H9 (cell line): ENCODE results near the gene DEUP1. TPM values are rescaled to one million over a fixed set of nuclear protein-coding genes. Genes with fewer than 3 reads are reported as not detected.
A peak's percentile ranks its signal among the peaks of the same experiment; 100 is the strongest.

Experiments
- DNase-seq: peaks from one replicate; pipeline ENCODE4 v3.0.0-alpha.2; 2017
- H2AFZ ChIP-seq: one replicate; pipeline ENCODE4 v1.6.1; 2013; ENCODE audit warnings: mild to moderate bottlenecking, low read length, control low read depth, moderate library complexity
- H2AK5ac ChIP-seq: 2 replicates; pipeline ENCODE4 v1.6.1; 2013; ENCODE audit warnings: low read length, control low read depth, mixed read lengths; ENCODE audit not compliant: insufficient read length
- H2BK120ac ChIP-seq: one replicate; pipeline ENCODE4 v1.6.1; 2013; ENCODE audit warnings: low read depth, mild to moderate bottlenecking, low read length, control low read depth, inconsistent platforms; ENCODE audit not compliant: poor library complexity, severe bottlenecking
- H2BK12ac ChIP-seq: 2 replicates; pipeline ENCODE4 v1.6.1; 2013; ENCODE audit warnings: low read length, control low read depth, mixed read lengths, low read depth; ENCODE audit not compliant: insufficient read length
- H2BK15ac ChIP-seq: 2 replicates; pipeline ENCODE4 v1.6.1; 2013; ENCODE audit warnings: low read depth, low read length, control low read depth
- H2BK20ac ChIP-seq: one replicate; pipeline ENCODE4 v1.6.1; 2013; ENCODE audit warnings: low read depth, mild to moderate bottlenecking, low read length, control low read depth, inconsistent platforms; ENCODE audit not compliant: poor library complexity, severe bottlenecking
- H2BK5ac ChIP-seq: 2 replicates; pipeline ENCODE4 v1.6.1; 2013; ENCODE audit warnings: low read length, control low read depth, mixed read lengths; ENCODE audit not compliant: insufficient read length
- H3K14ac ChIP-seq: 2 replicates; pipeline ENCODE4 v1.6.1; 2013; ENCODE audit warnings: low read length, control low read depth; ENCODE audit not compliant: insufficient read depth
- H3K18ac ChIP-seq: 2 replicates; pipeline ENCODE4 v1.6.1; 2013; ENCODE audit warnings: low read depth, mild to moderate bottlenecking, mixed read lengths, low read length, control low read depth; ENCODE audit not compliant: insufficient read length
- H3K23ac ChIP-seq: 2 replicates; pipeline ENCODE4 v1.6.1; 2013; ENCODE audit warnings: low read length, control low read depth, mixed read lengths, low read depth; ENCODE audit not compliant: insufficient read length
- H3K23me2 ChIP-seq: 2 replicates; pipeline ENCODE4 v1.6.1; 2013; ENCODE audit warnings: low read depth, mild to moderate bottlenecking, mixed read lengths, low read length, control low read depth; ENCODE audit not compliant: insufficient read length, poor library complexity, severe bottlenecking
- H3K27ac ChIP-seq: 2 replicates; pipeline ENCODE4 v1.5.1; 2013; ENCODE audit warnings: low read length, control low read depth, mixed read lengths, low read depth; ENCODE audit not compliant: insufficient read length
- H3K27me3 ChIP-seq: 2 replicates; pipeline ENCODE4 v1.6.1; 2013; ENCODE audit warnings: low read length, control low read depth, inconsistent platforms; ENCODE audit not compliant: insufficient read depth
- H3K4ac ChIP-seq: 2 replicates; pipeline ENCODE4 v1.6.1; 2013; ENCODE audit warnings: low read depth, mild to moderate bottlenecking, control low read depth, inconsistent platforms, low read length, moderate library complexity
- H3K4me1 ChIP-seq: 2 replicates; pipeline ENCODE4 v1.6.1; 2013; ENCODE audit warnings: low read length, control low read depth, inconsistent platforms; ENCODE audit not compliant: insufficient read depth
- H3K4me2 ChIP-seq: 2 replicates; pipeline ENCODE4 v1.6.1; 2013; ENCODE audit warnings: low read length, control low read depth, mixed read lengths; ENCODE audit not compliant: insufficient read length, insufficient read depth
- H3K56ac ChIP-seq: 2 replicates; pipeline ENCODE4 v1.6.1; 2013; ENCODE audit warnings: low read depth, mild to moderate bottlenecking, mixed read lengths, low read length, control low read depth; ENCODE audit not compliant: insufficient read length
- H3K79me1 ChIP-seq: 2 replicates; pipeline ENCODE4 v1.6.1; 2013; ENCODE audit warnings: low read depth, mild to moderate bottlenecking, moderate library complexity, low read length, control low read depth, inconsistent platforms; ENCODE audit not compliant: insufficient read depth, poor library complexity, severe bottlenecking
- H3K79me2 ChIP-seq: 2 replicates; pipeline ENCODE4 v1.6.1; 2013; ENCODE audit warnings: low read length, control low read depth, inconsistent platforms; ENCODE audit not compliant: insufficient read depth
- H3K9ac ChIP-seq: 2 replicates; pipeline ENCODE4 v1.6.1; 2013; ENCODE audit warnings: low read length, control low read depth, mixed read lengths; ENCODE audit not compliant: insufficient read length; ENCODE audit errors: extremely low read depth
- H3K9me3 ChIP-seq: one replicate; pipeline ENCODE4 v1.6.1; 2013; ENCODE audit warnings: low read depth, low read length, inconsistent platforms; ENCODE audit not compliant: control insufficient read depth
- H3T11ph ChIP-seq: one replicate; pipeline ENCODE4 v1.6.1; 2013; ENCODE audit warnings: mild to moderate bottlenecking, low read length, control low read depth, inconsistent platforms
- H4K20me1 ChIP-seq: one replicate; pipeline ENCODE4 v1.6.1; 2013; ENCODE audit not compliant: control insufficient read depth, insufficient read length, insufficient read depth
- H4K5ac ChIP-seq: 2 replicates; pipeline ENCODE4 v1.6.1; 2013; ENCODE audit warnings: low read depth, mild to moderate bottlenecking, mixed read lengths, low read length, control low read depth; ENCODE audit not compliant: insufficient read length
- H4K8ac ChIP-seq: replicated peaks from 2 replicates; pipeline ENCODE4 v1.6.1; 2013; ENCODE audit warnings: low read length, control low read depth, mixed read lengths, low read depth; ENCODE audit not compliant: insufficient read length
- H4K91ac ChIP-seq: 2 replicates; pipeline ENCODE4 v1.6.1; 2013; ENCODE audit warnings: low read depth, mild to moderate bottlenecking, moderate library complexity, mixed read lengths, low read length, control low read depth; ENCODE audit not compliant: insufficient read length
- H3K27ac Mint-ChIP-seq, 3 experiments: 2 replicates in 2 of 3; 3 replicates in 1 of 3; pipeline ENCODE4 v1.8.0; 2020 to 2021; ENCODE audit warnings: mixed read lengths in 3 of 3, mild to moderate bottlenecking in 1 of 3, moderate library complexity in 1 of 3
- H3K27me3 Mint-ChIP-seq: 2 replicates; pipeline ENCODE4 v1.8.0; 2021; ENCODE audit warnings: low read depth, mild to moderate bottlenecking, moderate library complexity, mixed read lengths
- H3K36me3 Mint-ChIP-seq, 3 experiments: 2 replicates in 2 of 3; 3 replicates in 1 of 3; pipeline ENCODE4 v1.8.0; 2020 to 2021; ENCODE audit warnings: low read depth in 3 of 3, mixed read lengths in 3 of 3; ENCODE audit not compliant: insufficient read depth in 1 of 3
- H3K4me1 Mint-ChIP-seq, 2 experiments: 2 replicates each; pipeline ENCODE4 v1.8.0; 2020; ENCODE audit warnings: mixed read lengths in 2 of 2
- H3K4me3 Mint-ChIP-seq, 2 experiments: 2 replicates in 1 of 2; 3 replicates in 1 of 2; pipeline ENCODE4 v1.8.0; 2020 to 2021; ENCODE audit warnings: mild to moderate bottlenecking in 2 of 2, mixed read lengths in 2 of 2, moderate library complexity in 1 of 2
- H3K9me3 Mint-ChIP-seq, 2 experiments: 2 replicates in 1 of 2; 3 replicates in 1 of 2; pipeline ENCODE4 v1.8.0; 2020; ENCODE audit warnings: mild to moderate bottlenecking in 2 of 2, mixed read lengths in 2 of 2, moderate library complexity in 1 of 2
- CTCF ChIP-seq: fragments of 200-600 bp; sonication (generic); conservative IDR thresholded peaks from 3 replicates; pipeline ENCODE4 v1.8.0; 2021; ENCODE audit warnings: antibody characterized with exemption, mild to moderate bottlenecking
- WGBS: extraction: QIAGEN DNeasy Blood & Tissue Kit; methylation state at CpG from one replicate; pipeline ENCODE4 v1.1.7; 2013; ENCODE audit warnings: missing lambda C conversion rate, low lambda C conversion rate, mixed read lengths; ENCODE audit not compliant: insufficient read length; ENCODE audit errors: extremely low coverage; 5-methylcytosine and 5-hydroxymethylcytosine counted together
- total RNA-seq: library from RNA; stranded (reverse); gene quantifications from 2 replicates; pipeline ENCODE4 v1.2.1, GENCODE V29; 2021

DEUP1 gene
- total RNA-seq, 1 experiment from 2014 or later = 0.22 TPM

GRCh38 chr11:93393386-93393785, 62.8 kb downstream of the DEUP1 start:
- H2BK120ac ChIP-seq = no peak overlapping the region
- no peak overlapping the region for H2BK12ac ChIP-seq
- no peak overlapping the region for H3T11ph ChIP-seq
- Mint-ChIP-seq H3K4me1 (peaks cover 35 to 39% of the 10 kb centered on the region in 2 experiments), H3K27ac (peak overlapping the region; percentile 45 to 62 (median 50); a peak in 4 of 7 replicates), H3K9me3 (no peaks in the 10 kb centered on the region), H3K27me3 (no peaks in the 10 kb centered on the region), H3K36me3 (no peaks in the 10 kb centered on the region), H3K4me3 (no peak overlapping the region)
- peaks cover 3% of the 10 kb centered on the region; the same call in 1 of the 2 replicates for H3K4me1 ChIP-seq
- H3K79me2 ChIP-seq = no peaks in the 10 kb centered on the region
- no CpG with 5 or more reads among the region's 4 CpGs for WGBS
- no peak overlapping the region for H4K8ac ChIP-seq
- H3K14ac ChIP-seq = no peak overlapping the region
- DNase-seq = no peak
- no peak overlapping the region for H2AFZ ChIP-seq
- no peaks in the 10 kb centered on the region for H3K27me3 ChIP-seq
- no peak overlapping the region for H4K91ac ChIP-seq
- H3K4ac ChIP-seq = no peak overlapping the region
- H3K18ac ChIP-seq = no peak overlapping the region
- no peak for TF ChIP-seq CTCF
- H2AK5ac ChIP-seq = no peak overlapping the region
- no peak overlapping the region for H3K23ac ChIP-seq
- H3K79me1 ChIP-seq = no peaks in the 10 kb centered on the region
- H4K20me1 ChIP-seq = no peaks in the 10 kb centered on the region
- H3K9ac ChIP-seq = no peak overlapping the region
- no peak overlapping the region for H2BK15ac ChIP-seq
- no peaks in the 10 kb centered on the region for H3K23me2 ChIP-seq
- H3K27ac ChIP-seq = no peak overlapping the region
- H2BK5ac ChIP-seq = no peak overlapping the region
- H3K9me3 ChIP-seq = no peaks in the 10 kb centered on the region
- H4K5ac ChIP-seq = no peak overlapping the region
- H2BK20ac ChIP-seq = no peak overlapping the region
- no peak overlapping the region for H3K56ac ChIP-seq
- no peak overlapping the region for H3K4me2 ChIP-seq
